ENCODE measurements around the gene PCDHGA3.
"Not testable (repeated sequence)": the region's sequence is repeated elsewhere in the genome, so short reads cannot be mapped to it uniquely, and the experiment has no call there.

Gene PCDHGA3

DNA sequence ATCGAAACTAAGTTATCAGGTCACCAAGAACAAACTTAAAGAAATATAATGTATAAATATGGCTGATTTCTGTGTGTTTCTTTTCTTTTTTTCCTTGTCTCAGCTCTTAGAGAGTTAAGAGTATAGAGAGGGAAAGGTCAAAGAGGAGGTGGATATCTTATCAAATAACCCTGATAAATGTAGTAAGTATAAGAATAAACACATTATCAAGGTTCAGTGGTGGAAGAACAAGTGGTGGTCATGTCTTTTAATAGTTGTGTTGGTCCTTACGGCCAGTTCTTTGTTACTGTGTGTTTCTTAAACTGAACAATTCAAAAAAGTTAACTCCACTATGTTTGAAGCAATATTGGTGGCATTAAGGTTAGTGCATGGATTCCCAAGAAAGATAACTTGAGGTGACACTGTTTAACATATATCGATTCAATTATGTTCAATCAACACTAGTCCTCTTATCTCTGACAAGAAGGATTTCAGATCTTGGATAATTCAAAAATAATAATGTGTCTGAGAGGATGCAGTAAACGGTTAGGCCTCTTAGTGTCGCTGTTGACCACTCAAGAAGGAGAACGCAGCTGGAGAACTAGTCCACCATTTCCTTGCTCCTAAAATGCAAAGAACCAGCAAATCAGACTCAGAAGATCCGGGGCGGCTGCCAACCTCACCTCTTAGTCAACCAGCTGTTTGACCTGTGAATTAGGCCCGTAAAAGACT is at the start of gene PCDHGA3:
PCDHGA3 (plus strand) TSS at position 588 of the 711 bp plus-strand sequence. CDS start 205 bp downstream, outside the sequence.
- no peak for DNase-seq (ENCODE audit: insufficient read length, low spot score)
- FAIRE-seq, result no peak

DNA sequence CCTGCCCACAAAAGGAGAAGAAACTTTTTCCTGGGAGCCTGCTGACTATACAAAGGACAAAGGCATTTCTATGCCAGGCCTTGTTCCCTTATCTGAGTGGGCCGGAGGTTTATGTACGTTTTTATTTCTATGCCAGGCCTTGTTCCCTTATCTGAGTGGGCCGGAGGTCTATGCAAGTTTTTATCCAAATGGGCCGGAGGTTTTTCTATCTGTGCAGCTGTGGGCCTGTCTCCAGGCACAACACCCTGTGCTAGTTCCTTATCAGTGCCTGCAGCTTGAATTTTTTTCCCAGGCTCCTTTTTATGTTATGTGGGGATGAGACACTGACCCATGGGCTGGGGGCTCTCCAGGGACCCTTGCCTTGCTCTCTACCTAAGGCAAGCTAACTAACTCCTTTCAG is 45.3 kb upstream of the PCDHGA3 start:
- FAIRE-seq, result no peak
- no peak for DNase-seq (ENCODE audit: insufficient read length, low spot score)

GRCh38 chr5:141303756-141304155 is 39.9 kb upstream of the PCDHGA3 start, which contains the start of gene SLC25A2:
Gene SLC25A2 (minus strand): TSS chr5:141304049. CDS start chr5:141303865, 184 bp downstream.
- no peak for FAIRE-seq

GRCh38 chr5:141306630-141307029 is 37.0 kb upstream of the PCDHGA3 start:
- DNase-seq (ENCODE audit: insufficient read length, low spot score), result no peak
- no peak for FAIRE-seq

More at GRCh38 chr5:141303756-141304155, 39.9 kb upstream of the PCDHGA3 start, which contains the start of gene SLC25A2:
- DNase-seq (ENCODE audit: insufficient read length, low spot score), result no peak

GRCh38 chr5:141313711-141314110 is 29.9 kb upstream of the PCDHGA3 start:
- no peak for FAIRE-seq
- DNase-seq (ENCODE audit: insufficient read length, low spot score), result no peak

- DNase-seq (ENCODE audit: insufficient read length, low spot score); FAIRE-seq: not testable (repeated sequence)
Observed at GRCh38 chr5:141316963-141317362, 26.7 kb upstream of the PCDHGA3 start.

- FAIRE-seq (no peak), DNase-seq (ENCODE audit: insufficient read length, low spot score) (no peak)
Observed at GRCh38 chr5:141319202-141319601, 24.4 kb upstream of the PCDHGA3 start.

DNA sequence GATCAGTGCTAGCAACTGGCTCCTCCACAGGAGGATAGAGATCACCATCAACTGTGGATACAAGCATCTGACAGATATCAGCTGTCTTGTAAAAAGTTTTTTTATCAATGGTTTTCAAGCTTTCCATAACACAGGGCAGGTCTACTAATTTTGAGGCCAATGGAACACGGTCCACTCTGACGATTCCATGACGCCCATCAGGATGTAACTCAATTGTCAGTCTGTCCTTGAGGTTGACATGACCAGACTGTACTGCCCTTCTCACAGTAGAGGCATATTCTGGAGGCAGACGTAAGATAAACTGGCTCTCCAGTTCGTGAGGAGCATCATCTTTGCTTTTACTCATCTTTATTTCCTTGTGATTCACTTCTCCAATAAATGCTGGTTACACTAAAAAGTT is 23.9 kb upstream of the PCDHGA3 start:
- peak; percentile 4 for FAIRE-seq
- DNase-seq (ENCODE audit: insufficient read length, low spot score), result no peak

GRCh38 chr5:141320225-141321169 is 23.1 kb upstream of the PCDHGA3 start, which contains the start of gene TAF7:
Gene TAF7 (minus strand): TSS chr5:141320784. CDS start chr5:141320044, 740 bp downstream.
- FAIRE-seq (peak; percentile 97), DNase-seq (ENCODE audit: insufficient read length, low spot score) (peak; percentile 64)

DNA sequence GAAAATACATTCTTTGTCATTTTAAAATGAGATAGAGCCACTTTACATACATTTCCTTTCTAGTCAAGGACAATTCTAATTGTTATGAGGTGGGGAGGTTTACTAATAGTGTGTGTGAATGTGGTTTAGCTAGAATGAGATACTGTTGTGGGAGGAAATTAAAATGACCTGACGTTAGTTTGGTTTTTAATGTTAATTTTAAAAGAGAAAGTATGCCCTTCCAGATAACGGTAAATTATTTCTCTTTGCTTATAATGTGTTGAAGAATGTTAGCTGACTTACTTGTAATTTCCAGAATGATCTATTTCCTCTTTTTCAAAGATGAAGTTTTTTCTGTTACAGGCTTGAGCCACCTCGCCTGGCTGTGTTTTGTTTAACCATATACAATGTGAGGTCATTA is 21.4 kb upstream of the PCDHGA3 start:
- DNase-seq (ENCODE audit: insufficient read length, low spot score) (no peak), FAIRE-seq (no peak)

GRCh38 chr5:141326088-141326854 is 17.4 kb upstream of the PCDHGA3 start:
- no peak for DNase-seq (ENCODE audit: insufficient read length, low spot score)
- no peak for FAIRE-seq

GRCh38 chr5:141328231-141328630 is 15.4 kb upstream of the PCDHGA3 start:
- DNase-seq (ENCODE audit: insufficient read length, low spot score) (no peak), FAIRE-seq (no peak)

DNA sequence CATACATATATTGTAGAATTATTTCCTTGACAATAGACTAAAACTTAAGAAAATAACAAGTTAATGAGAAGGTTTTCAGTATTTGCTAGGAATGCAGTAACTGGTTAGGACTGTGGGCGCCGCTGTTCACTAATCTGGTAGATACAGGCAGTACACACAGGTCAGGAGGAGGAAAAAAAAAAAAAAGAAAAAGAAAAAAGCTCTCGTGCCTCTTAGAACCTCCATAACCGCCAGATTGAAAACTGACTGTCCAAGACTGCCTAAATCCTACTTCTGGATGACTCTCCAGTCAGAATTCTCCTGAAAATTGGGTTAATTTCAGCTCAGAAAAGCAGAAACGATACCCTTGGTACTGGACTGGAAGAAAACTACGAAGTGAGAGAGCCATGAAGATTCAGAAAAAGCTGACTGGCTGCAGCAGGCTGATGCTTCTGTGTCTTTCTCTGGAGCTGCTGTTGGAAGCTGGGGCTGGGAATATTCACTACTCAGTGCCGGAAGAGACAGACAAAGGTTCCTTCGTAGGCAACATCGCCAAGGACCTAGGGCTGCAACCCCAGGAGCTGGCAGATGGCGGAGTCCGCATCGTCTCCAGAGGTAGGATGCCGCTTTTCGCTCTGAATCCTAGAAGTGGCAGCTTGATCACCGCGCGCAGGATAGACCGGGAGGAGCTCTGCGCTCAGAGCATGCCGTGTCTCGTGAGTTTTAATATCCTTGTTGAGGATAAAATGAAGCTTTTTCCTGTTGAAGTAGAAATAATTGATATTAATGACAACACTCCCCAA is 13.1 kb upstream of the PCDHGA3 start, which contains the start of gene PCDHGA1:
PCDHGA1 (plus strand) TSS at position 216 of the 782 bp plus-strand sequence.
- FAIRE-seq (no peak), DNase-seq (ENCODE audit: insufficient read length, low spot score) (no peak)

DNA sequence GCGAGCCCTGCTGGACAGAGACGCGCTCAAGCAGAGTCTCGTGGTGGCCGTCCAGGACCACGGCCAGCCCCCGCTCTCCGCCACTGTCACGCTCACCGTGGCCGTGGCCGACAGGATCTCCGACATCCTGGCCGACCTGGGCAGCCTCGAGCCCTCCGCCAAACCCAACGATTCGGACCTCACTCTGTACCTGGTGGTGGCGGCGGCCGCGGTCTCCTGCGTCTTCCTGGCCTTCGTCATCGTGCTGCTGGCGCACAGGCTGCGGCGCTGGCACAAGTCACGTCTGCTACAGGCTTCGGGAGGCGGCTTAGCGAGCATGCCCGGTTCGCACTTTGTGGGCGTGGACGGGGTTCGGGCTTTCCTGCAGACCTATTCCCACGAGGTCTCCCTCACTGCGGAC is 11.1 kb upstream of the PCDHGA3 start:
- DNase-seq (ENCODE audit: insufficient read length, low spot score); FAIRE-seq: not testable (repeated sequence)

DNA sequence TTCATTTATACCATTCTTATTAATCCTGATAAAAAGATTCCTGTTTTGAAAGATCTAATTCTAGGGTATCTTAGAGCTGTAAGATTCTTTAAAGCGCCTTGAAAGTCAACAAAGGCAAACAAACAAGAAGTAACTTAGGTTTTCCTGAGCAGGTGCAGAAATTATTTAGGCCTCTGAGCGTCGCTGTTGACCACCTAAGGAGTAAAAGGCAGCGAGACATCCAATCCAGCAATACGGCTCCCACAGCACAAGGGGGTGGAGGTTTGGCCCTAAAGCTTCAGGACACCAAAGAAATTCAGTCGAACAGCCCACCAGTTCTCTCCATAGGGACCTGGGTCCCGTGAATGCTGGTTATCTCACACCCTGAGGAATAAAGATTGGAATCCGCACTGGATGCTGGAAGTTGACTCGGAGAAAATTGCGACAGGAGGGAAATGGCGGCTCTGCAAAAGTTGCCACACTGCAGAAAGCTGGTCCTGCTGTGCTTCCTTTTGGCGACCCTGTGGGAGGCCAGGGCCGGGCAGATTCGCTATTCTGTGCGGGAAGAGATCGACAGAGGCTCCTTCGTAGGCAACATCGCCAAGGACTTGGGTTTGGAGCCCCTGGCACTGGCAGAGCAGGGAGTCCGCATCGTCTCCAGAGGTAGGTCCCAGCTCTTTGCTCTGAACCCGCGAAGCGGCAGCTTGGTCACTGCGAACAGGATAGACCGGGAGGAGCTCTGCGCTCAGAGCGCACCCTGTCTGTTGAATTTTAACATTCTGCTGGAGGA is 4.9 kb upstream of the PCDHGA3 start, which contains the start of gene PCDHGA2:
PCDHGA2 (plus strand) TSS at position 223 of the 769 bp plus-strand sequence.
- DNase-seq (ENCODE audit: insufficient read length, low spot score) (no peak), FAIRE-seq (no peak)

GRCh38 chr5:141340781-141341354 is 2.8 kb upstream of the PCDHGA3 start:
- FAIRE-seq, result not testable (repeated sequence)

GRCh38 chr5:141342773-141343172 is 856 bp upstream of the PCDHGA3 start:
- DNase-seq (ENCODE audit: insufficient read length, low spot score) (no peak), FAIRE-seq (no peak)

More at GRCh38 chr5:141340781-141341354, 2.8 kb upstream of the PCDHGA3 start:
- DNase-seq (ENCODE audit: insufficient read length, low spot score), result not testable (repeated sequence)

DNA sequence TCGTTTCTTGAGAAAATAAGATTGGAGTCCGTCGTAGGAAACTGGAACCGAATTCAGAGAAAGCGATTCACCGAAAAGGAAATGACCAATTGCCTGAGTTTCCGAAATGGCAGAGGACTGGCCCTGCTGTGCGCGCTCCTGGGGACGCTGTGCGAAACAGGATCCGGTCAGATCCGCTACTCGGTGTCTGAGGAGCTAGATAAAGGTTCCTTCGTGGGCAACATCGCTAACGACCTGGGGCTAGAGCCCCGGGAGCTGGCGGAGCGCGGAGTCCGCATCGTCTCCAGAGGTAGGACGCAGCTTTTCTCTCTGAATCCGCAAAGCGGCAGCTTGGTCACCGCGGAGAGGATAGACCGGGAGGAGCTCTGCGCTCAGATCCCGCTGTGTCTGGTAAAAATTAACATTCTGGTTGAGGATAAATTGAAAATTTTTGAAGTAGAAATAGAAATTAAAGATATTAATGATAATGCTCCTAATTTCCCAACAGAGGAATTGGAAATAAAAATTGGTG is 379 bp downstream of the PCDHGA3 start:
- DNase-seq (ENCODE audit: insufficient read length, low spot score) (no peak), FAIRE-seq (no peak)
